DMS 273 (cell line): ENCODE data around the gene PTP4A2.

Experiments
- DNase-seq: peaks from one replicate; lab custom pipeline; 2025; ENCODE audit not compliant: unreplicated experiment; lab: John Stamatoyannopoulos, UW

PTP4A2 gene

GRCh38 chr1:31865728-31866449 lies 72.3 kb downstream of the PTP4A2 start:
- DNase-seq = no peak

DNA sequence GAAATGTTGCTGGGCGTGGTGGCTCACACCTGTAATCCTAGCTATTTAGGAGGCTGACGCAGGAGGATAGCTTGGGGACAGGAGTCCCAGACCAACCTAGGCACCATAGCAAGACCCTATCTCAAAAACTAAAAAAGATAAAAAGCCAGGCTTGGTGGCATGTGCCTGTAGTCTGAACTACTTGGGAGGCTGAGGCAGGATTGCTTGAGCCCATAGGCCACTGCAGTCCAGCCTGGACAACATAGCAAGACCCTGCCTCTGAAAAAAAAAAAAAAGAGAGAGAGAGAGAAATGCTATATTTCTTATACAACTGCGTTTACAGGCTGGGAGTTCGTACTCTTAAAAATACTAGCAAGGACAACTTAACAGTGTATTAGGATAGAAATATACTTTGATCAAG lies 76.1 kb downstream of the PTP4A2 start:
- no peak for DNase-seq

DNA sequence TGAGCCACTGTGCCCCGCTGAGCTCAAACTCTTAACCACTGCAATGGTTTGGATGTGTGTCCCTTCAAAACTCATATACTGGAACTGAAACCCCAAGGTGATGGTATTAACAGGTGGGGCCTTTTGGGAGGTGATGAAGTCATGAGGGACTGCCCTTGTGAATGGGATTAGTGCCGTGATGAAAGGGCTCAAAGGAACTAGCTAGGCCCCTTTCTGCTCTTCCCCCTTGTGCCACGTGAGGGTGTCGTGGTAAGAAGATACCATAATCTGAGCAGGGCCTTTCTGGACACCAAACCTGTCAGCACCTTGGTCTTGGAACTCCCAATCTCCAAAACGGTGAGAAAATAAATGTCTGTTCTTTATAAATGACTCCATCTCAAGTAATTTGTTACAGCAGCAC lies 76.8 kb downstream of the PTP4A2 start:
- no peak for DNase-seq

- DNase-seq = no peak
Observed at GRCh38 chr1:31860581-31860980, 77.6 kb downstream of the PTP4A2 start.

DNA sequence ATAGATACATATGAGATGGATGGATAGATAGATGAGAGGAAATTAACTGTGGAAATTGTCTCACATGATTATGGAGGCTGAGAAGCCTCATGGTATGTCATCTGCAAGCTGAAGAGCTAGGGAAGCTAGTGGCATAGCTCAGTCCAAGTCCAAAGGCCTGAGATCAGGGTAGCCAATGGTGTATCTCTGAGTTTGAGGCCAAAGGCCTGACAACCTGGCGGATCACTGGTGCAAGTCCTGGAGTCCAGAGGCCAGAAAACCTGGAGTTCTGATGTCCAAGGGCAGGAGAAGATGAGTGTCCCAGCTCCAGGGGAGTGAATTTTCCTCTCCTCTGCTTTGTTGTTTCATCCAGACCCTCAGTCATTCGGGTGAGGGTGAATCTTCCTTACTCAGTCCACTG lies 78.4 kb downstream of the PTP4A2 start:
- DNase-seq = no peak

DNA sequence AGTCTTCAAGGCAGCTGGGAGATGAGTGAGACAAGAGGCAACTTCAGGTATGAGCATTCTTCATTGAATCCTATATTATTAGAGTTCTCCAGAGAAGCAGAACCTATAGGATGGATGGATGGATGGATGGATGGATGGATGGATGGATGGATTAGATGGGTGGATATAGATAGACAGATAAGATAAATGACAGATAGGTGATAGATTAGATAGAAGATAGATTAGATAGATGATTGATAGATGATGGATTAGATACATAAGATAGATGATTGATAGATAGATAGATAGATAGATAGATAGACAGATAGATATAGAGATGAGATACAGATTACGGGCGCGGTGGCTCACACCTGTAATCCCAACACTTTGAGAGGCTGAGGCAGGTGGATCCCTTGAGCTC lies 79.1 kb downstream of the PTP4A2 start:
- DNase-seq = no peak

GRCh38 chr1:31857863-31858262 lies 80.3 kb downstream of the PTP4A2 start:
- no peak for DNase-seq
